ENCODE measurements around the gene TNIK.

- TF ChIP-seq CTCF (IDR thresholded peaks at IDR 0.05), result no peak
- TF ChIP-seq POLR2AphosphoS5 (IDR thresholded peaks at IDR 0.05), result no peak
These were observed 124.6 kb downstream of the TNIK start for GRCh38 chr3:171335559-171335958.
